ENCODE results near the gene EIF4G3.

EIF4G3 gene

DNA sequence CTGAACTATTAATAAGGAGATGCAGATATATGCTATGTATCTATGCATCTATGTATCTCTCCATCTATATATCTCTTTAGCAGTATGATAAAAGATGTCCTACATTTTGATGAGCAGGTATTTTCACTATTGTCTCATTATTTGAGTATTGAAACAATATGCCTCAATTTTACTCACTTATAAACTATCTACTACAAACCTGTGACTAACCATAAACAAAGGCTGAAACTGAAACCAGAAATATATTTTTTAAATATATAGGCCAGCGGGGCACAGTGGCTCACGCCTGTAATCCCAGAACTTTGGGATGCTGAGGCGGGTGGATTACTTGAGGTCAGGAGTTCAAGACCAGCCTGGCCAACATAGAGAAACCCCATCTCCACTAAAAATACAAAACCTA is 22.0 kb downstream of the EIF4G3 start:
- TF ChIP-seq, protein P1, sequence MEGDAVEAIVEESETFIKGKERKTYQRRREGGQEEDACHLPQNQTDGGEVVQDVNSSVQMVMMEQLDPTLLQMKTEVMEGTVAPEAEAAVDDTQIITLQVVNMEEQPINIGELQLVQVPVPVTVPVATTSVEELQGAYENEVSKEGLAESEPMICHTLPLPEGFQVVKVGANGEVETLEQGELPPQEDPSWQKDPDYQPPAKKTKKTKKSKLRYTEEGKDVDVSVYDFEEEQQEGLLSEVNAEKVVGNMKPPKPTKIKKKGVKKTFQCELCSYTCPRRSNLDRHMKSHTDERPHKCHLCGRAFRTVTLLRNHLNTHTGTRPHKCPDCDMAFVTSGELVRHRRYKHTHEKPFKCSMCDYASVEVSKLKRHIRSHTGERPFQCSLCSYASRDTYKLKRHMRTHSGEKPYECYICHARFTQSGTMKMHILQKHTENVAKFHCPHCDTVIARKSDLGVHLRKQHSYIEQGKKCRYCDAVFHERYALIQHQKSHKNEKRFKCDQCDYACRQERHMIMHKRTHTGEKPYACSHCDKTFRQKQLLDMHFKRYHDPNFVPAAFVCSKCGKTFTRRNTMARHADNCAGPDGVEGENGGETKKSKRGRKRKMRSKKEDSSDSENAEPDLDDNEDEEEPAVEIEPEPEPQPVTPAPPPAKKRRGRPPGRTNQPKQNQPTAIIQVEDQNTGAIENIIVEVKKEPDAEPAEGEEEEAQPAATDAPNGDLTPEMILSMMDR (IDR thresholded peaks at IDR 0.05; ENCODE audit: low read depth, low read length), result no peak
- in situ Hi-C loops (cut with HindIII; ENCODE audit: low sequenced_read_pairs), result no loop called here
- H3K4me3 ChIP-seq (ENCODE audit: low read depth, low read length), result no peak overlapping the region
- no peak for DNase-seq (ENCODE audit: low read depth, low spot score)

DNA sequence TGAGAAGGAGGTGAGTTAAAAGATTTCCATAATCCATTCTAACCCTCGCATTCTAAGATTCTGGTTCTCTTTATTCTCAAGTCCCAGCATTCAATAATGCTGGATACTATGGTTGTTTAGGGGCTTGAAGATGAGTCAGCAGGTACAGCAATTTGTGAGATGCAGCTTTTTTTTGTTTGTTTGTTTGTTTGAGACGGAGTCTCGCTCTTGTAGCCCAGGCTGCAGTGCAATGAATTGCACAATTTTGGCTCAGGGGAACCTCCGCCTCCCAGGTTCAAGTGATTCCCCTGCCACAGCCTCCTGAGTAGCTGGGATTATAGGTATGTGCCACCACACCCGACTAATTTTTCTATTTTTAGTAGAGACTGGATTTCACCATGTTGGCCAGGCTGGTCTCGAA is 23.3 kb downstream of the EIF4G3 start:
- in situ Hi-C loops (cut with HindIII; ENCODE audit: low sequenced_read_pairs), result no loop called here
- no peak overlapping the region for H3K4me3 ChIP-seq (ENCODE audit: low read depth, low read length)
- TF ChIP-seq, protein P1 (IDR thresholded peaks at IDR 0.05; ENCODE audit: low read depth, low read length), result no peak
- DNase-seq (ENCODE audit: low read depth, low spot score), result no peak

DNA sequence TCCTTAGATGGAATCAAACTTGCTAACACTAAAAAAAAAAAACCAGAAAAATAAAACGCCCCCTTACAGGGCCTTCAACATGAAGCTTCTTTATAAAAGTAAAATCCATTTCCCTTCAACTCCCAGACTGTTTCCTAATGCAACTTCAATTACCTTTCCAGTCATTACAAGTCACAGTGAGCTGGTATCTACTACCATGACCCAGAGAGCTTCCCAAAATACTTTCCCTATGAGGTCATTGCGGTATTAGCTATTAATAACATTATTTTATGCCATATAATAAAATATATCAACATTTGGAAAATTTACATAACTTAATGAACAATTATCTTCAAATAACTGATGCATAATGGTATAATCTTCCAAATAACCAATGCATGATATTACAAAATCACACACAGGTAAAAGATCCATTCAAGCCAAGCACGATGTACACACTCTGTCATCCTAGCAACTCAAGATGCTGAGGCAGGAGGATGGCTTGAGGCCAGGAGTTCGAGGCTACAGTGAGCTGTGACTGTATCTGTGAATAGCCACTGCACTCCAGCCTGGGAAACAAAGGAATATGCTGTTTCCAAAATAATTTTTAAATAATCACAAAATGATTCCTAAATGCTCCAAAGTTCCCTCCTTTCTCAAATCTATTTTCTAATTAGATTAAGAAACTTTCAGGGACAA is 24.1 kb downstream of the EIF4G3 start:
- no peak for DNase-seq (ENCODE audit: low read depth, low spot score)
- in situ Hi-C loops (cut with HindIII; ENCODE audit: low sequenced_read_pairs), result no loop called here
- no peak overlapping the region for H3K4me3 ChIP-seq (ENCODE audit: low read depth, low read length)
- TF ChIP-seq, protein P1 (IDR thresholded peaks at IDR 0.05; ENCODE audit: low read depth, low read length), result no peak

DNA sequence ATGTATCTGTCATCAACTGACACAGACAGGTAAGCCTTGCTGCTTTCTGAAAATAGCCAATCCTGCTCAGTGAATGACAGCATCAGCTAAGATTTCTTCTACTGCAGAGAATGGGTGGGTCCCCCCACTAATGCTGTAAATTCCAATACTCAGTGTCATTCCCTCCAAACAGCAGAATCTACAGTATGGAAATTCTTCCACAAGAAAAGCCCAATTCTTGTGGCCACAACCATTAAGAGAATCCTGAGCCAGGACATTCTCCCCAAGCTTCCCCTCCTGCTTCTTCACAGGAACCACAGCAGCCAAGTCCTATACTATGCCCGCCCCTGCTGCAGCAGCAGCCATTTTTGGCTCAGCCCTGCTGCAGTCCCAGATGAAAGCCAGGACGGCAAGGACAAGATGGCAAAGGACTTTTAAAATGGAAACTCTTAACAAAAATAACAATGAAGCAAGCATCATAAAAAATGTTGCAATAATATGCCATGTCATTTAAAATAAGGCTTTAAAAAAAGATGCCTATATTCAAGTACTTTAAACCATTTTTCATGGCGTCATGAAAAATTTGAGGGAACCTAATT is 26.8 kb downstream of the EIF4G3 start:
- in situ Hi-C loops (cut with HindIII; ENCODE audit: low sequenced_read_pairs), result no loop called here
- peak; percentile 97 for DNase-seq (ENCODE audit: low read depth, low spot score)
- TF ChIP-seq, protein P1 (IDR thresholded peaks at IDR 0.05; ENCODE audit: low read depth, low read length), result no peak
- no peak overlapping the region for H3K4me3 ChIP-seq (ENCODE audit: low read depth, low read length)

DNA sequence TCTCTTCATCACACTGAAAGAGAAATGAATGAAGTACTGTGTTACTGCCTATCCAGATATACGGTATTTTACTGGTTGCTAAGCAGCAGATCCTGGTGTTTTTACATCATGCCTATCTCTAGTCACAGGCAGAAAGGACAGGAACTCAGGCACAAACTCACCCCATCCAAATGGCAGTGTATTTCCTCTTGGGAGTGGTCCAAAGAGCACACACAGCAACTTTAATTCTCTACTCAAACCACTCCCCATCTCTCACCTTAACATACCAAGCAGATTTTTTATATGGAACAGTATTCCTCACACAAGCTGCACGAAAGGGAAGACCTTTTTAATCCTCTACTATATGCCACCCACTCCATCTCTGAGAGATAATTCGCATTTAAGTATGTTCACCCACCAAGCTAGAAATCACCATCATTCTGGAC is 27.3 kb downstream of the EIF4G3 start:
- no peak overlapping the region for H3K4me3 ChIP-seq (ENCODE audit: low read depth, low read length)
- TF ChIP-seq, protein P1 (IDR thresholded peaks at IDR 0.05; ENCODE audit: low read depth, low read length), result no peak
- peak; percentile 67 for DNase-seq (ENCODE audit: low read depth, low spot score)

DNA sequence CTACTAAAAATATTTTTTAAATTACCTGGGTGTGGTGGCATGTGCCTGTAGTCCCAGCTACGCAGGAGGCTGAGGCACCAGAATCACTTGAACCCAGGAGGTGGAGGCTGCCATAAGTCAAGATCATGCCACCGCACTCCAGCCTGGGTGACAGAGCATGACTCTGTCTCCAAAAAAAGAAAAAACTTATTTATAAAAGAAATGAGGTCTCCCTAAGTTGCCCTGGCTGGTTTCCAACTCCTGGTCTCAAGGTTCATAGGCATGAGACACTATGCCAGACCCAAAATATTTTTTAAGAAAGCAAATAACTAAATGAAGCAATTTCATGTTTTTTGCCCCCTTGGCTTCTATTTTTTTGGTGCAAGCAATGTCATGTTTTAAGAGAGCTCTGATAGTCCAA is 32.9 kb downstream of the EIF4G3 start:
- TF ChIP-seq, protein P1 (IDR thresholded peaks at IDR 0.05; ENCODE audit: low read depth, low read length), result no peak
- in situ Hi-C loops (cut with HindIII; ENCODE audit: low sequenced_read_pairs), result no loop called here
- no peak overlapping the region for H3K4me3 ChIP-seq (ENCODE audit: low read depth, low read length)
- no peak for DNase-seq (ENCODE audit: low read depth, low spot score)

More for the DNA sequence above, 27.3 kb downstream of the EIF4G3 start:
- in situ Hi-C loops (cut with HindIII; ENCODE audit: low sequenced_read_pairs), result no loop called here
